ENCODE results near the gene WDR93.
"Not testable (repeated sequence)": the region's sequence is repeated elsewhere in the genome, so short reads cannot be mapped to it uniquely, and the experiment has no call there.

Gene WDR93

DNA sequence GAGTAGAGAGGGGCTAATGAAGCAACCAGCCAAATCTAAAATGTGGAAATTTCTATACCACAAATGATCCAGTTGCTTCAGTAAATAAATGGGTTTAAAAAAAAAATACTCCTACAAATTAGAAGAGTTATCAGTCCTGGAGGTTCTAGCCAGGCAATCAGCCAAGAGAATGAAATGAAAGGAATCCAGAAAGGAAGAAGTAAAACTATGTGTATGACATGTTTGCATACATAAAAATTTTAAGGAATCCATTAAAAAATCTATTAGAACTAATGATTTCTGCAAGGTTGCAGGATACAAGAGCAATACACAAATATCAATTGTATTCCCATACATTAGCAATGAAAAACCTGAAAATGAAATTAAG lies 95.1 kb downstream of the WDR93 start:
- no peak for DNase-seq (ENCODE audit: low read depth in 2 of 2, low spot score in 1 of 2)

- no peak for DNase-seq (ENCODE audit: low read depth in 2 of 2, low spot score in 1 of 2)
Observed at GRCh38 chr15:89787944-89788343, 97.3 kb downstream of the WDR93 start.

DNA sequence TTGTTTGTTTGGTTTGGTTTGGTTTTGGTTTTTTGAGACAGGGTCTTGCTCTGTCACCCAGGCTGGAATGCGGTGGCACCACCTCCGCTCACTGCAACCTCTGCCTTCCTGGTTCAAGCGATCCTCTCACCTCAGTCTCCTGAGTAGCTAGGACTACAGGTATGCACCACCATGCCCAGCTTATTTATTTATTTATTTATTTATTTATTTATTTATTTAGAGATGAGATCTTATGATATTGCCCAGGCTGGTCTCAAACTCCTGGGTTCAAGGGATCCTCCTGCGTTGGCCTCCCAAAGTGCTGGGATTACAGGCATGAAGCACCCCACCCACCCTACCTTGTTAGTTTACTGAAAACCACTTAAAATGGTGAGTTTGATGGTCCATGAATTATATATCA lies 98.0 kb downstream of the WDR93 start:
- not testable (repeated sequence) for DNase-seq (ENCODE audit: low read depth in 2 of 2, low spot score in 1 of 2)

DNA sequence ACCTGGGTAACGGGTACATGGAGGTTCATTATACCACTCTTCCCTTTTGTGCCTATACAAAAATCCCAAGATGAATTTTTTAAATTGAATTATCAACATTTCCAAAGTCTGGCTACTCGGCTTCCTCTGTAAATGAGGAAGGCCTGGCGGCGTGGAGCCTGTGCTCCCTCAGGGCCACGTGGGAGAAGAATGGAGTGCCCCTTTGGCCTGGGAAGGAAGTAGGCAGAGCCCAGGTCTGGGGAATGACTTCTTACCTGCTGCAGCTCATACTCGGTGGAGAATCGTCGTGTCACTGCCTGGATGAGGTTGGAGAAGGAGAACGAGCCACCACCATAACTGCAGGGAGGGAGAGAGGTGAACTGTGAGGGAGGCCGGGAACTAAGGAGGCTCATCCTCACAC lies 99.6 kb downstream of the WDR93 start:
- DNase-seq (ENCODE audit: low read depth in 2 of 2, low spot score in 1 of 2) = no peak

- no peak for DNase-seq (ENCODE audit: low read depth in 2 of 2, low spot score in 1 of 2)
Observed at GRCh38 chr15:89790661-89791060, 100.0 kb downstream of the WDR93 start.

- DNase-seq (ENCODE audit: low read depth in 2 of 2, low spot score in 1 of 2) = no peak
Observed at GRCh38 chr15:89792106-89792805, 101.6 kb downstream of the WDR93 start.
